GM18867 (cell line): ENCODE measurements around the gene ZAP70.
"Not testable (repeated sequence)": the region's sequence is repeated elsewhere in the genome, so short reads cannot be mapped to it uniquely, and the experiment has no call there.

Source experiments
- ATAC-seq: cut with Tn5 transposase; IDR thresholded peaks from one replicate; pipeline ENCODE4 v1.9.1; 2021; ENCODE audit warnings: mild to moderate bottlenecking, moderate library complexity; ENCODE audit not compliant: unreplicated experiment

The ZAP70 gene

DNA sequence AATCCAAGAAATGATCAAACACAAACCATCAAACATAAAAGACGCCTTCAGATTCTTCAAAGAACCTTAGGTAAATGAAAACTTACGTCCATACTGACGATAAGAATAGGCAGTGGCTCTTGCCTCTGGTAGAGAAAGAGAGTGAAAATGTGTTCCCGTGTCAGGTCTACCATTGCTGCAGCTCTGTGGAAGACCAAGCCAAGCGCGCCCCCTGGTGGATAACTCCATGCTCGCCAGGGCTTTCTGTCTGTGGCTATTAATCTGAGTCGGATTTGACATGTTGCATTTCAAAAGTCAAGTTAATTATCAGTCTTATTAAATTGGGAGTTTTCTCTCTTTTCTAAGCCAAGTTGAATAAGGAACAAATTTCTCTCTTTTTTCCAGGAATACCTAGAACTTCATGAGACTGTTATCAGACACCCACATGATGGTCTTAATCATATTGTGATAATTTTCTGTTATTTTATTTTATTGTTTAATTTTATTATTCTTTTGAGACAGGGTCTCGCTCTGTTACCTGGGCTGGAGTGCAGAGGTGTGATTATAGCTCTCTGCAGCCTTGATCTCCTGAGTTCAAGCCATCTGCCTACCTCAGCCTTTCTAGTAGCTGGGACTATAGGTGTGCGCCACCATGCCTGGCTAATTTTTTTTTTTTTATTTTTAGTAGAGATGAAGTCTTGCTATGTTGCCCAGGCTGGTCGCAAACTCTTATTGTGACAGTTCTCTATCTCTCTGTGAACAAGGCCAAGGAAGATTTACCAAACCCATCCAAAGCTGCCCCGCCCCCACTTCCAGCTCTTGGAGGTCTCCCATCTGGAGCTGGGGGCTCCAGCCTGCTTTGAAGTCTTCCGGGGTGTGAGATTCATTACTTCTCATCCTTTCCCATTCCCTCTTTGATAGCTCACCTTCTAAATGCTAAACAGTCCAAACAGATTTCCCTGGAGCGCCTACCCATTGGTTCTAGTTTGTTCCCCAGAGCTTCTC, 15.8 kb upstream of the ZAP70 start:
- ATAC-seq = peak; percentile 70

DNA sequence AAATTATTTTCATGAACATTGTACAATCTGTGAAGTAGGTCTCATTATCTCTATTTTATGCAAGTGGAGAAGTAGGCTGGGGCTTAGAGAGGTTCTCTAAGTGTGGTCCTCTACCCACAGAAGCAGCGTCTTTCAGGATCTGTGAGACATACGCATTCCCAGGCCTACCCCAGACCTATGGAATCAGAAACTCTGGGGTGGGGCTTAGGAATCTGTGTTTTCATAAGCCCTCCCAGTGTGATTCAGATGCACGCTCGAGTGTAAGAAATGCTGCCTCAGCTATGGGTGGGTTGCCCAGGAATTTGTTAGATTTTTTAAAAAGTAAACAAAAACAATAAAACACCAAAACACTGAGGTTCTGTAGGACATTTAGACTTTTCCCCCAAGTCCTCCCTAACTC, 14.8 kb upstream of the ZAP70 start:
- no peak for ATAC-seq

DNA sequence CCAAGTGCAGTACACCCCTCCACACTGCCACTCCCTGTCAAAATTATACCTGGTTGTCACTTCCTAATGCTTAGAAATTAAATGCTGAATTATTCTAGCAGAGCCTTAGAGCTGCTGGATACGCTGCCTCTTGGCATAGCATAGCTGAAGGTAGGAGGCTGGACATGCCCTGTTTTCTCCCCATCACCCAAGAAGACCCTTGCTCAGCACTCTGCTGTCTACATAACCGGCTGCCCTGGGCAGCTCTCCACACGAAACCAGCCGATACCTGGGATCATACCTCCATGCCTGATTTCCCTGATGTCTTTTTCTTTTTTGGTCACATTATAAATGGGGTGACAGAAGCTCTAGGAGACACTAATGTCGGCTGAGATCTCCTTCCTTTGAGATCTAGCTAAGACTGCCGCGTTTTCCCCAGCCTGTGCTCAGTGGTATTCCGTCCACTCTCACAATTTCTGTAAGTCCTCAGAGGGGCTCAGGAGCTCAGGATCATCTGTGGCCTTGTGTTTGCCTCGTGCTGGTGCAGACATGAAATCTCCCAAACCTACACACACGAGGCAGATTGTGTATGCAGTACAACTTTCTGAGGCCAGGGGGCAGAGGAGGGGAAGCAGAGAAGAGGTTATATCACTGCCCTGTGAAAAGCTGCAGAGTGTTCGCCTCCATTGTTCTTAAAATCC, 13.5 kb upstream of the ZAP70 start:
- peak; percentile 68 for ATAC-seq

- no peak for ATAC-seq
Observed at GRCh38 chr2:97701186-97701585, 12.2 kb upstream of the ZAP70 start.

DNA sequence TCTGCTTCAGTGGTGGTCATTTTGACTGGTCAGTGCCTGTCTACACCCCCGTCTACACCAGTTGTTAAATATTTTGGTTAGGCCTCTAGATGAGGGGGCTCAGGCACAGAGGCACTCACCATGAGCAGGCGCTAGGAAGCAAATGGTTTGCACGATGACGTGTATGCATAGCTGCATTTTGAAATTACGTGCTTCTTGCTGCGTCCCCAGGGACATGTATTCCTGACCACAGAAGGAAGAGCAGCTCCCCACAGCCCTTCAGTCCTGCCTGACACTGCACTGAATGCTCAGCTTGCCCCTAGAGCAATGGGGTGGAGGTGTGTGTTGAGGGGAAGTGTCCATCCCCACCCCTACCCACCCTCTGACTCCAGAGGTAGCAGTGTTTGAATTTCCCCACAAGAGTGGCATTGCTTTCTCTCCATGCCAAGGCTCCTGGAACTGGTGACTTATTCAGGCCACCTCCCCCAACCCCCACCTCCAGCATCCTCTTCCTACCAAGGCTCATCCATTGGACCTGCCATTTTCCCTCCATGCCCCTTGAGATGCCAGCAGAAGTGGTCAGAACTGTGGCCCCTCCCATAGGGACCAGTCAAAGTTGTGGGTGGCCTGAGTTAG, 11.4 kb upstream of the ZAP70 start:
- ATAC-seq = no peak

DNA sequence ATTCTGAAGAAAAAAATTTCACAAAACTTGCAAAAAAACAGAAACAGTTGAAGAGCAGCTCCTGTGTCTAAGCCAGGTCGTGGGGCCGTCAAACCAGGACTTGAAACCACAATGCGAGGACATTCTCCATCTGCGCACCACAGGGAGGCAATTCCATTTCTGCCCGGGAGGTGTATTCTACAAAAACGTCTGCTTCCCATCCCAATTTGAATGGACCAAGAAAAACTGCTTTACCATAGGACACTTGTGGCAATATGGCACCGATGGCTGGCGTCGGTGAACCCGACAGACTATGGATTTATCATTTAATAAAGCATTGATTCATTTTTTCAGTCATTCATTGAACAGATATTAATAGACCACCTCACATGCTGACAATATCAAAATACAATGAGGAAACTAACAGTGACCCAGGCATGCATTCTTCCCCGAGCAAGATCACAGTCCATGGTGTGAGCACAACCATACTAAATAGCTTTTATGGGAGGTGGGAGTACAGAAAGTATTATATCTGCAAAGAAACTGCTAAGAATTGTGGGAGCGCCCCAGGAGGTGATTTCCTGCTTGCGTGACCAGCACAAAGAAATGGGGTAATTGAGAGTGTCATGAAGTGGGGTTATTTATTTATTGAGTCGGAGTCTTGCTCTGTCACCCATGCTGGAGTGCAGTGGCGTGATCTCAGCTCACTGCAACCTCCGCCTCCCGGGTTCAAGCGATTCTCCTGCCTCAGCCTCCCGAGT, 10.5 kb upstream of the ZAP70 start:
- no peak for ATAC-seq

GRCh38 chr2:97703741-97704140, 9.6 kb upstream of the ZAP70 start:
- no peak for ATAC-seq

GRCh38 chr2:97704989-97705388, 8.4 kb upstream of the ZAP70 start:
- no peak for ATAC-seq

DNA sequence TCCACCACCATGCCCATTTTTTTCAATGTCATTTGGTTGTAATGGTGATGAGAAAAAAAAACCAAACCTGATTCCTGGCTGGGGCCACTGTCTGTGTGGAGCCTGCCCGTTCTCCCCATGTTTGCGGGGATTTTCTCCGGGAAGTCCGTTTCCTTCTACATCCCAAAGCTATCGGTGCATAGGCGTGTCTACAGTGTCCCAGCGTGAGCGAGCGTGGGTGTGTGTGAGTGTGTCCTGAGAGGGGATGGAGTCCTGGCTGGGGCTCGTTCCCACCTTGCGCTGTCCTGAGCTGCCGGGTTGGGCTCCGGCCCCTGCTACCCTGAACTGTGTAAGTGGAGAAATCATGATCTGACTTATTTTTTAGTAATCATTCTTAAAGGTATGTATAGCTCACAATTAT, 7.3 kb upstream of the ZAP70 start:
- ATAC-seq = no peak

- ATAC-seq = no peak
Observed at GRCh38 chr2:97706708-97707345, 6.5 kb upstream of the ZAP70 start.

- no peak for ATAC-seq
Observed at GRCh38 chr2:97707362-97708047, 5.9 kb upstream of the ZAP70 start.

DNA sequence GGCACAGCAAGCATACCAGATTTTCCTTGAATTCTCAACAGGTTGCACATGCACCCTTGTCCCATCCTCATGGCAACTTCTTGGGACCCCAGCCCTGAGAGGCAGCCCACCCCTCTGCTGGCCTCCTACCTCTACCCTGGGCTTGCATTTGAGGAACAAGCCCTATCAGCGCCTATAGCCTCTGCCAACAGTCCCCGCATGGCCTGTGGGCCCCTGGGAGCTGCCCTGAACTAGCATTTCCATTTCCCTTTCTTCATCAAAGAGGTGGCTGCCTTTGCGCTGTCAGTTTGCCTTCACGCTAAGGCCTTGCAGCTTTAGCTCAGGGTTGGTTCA, 5.4 kb upstream of the ZAP70 start:
- no peak for ATAC-seq

- no peak for ATAC-seq
Observed at GRCh38 chr2:97708608-97709007, 4.8 kb upstream of the ZAP70 start.

- no peak for ATAC-seq
Observed at GRCh38 chr2:97711394-97711711, 2.0 kb upstream of the ZAP70 start.

GRCh38 chr2:97712175-97712574, 1.2 kb upstream of the ZAP70 start:
- ATAC-seq = not testable (repeated sequence)

DNA sequence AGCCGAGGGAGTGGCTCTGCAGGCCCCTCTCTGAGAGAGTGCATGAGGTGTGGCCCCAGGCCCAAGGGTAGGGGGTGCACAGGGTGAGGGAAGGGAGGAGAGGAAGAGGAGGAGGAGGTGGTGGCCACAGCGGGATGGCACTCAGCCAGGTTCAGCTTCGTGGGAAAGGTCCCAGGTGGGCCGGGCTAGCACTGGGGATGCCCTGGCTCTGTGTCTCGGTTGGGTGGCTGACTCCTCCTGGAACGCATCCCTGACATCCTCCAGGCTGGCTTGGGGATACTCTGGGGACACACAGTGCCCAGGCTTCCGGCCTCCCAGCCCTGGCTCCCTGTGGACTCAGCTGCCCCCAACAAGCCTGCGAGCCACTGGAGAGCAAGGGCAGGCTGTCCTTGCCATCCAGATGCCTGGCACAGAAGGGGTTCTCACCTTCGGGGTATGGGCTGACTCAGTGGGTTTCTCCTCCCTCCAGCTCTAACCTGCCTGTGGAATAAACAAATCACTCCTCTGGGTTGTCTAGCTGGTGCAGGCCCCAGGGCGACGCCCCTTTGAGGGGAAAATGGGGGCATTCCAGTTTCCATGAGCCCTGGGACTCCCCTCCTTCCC, 582 bp upstream of the ZAP70 start:
- no peak for ATAC-seq

DNA sequence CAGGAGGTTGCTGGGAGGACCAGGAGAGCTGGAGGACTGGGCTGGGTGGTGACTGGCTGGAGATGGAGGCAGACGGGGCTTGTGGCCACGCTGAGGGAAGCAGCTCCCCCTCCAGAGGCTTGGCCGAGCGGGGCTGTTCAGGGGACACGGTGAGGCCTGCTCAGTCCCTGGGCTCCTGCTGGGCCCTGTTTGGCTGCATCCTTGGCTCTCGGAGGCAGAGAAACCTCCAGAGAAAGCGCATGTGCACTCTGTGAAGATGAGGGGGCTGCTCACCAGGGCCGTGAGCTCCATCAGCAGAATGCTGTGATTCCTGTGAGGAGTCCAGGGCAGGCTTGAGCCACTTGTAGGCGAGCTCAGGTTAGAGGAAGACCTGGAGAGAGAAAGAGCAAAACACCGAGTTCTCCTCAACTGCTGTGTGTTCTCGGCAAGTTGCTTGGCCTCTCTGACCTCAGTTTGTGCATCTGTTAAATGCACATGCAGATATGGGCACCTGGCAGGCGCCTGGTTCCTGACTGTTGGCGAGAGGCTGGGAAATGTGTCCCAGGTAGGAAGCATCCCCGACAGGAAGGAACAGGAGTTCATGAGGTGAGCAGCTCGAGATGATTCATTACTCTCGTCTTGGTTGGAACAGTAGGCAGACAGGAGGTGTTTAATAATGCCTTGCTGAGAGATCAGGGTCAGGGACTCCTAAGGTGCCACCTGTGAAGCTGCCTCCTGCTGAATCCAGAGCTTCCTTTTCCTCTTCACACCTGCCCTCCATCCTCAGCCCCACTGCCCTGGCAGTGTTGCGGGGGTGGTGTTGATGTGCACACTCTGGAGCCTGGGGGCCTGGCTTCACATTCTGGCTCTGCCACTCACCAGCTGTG, 941 bp downstream of the ZAP70 start:
- ATAC-seq = no peak

GRCh38 chr2:97714950-97715652, 1.7 kb downstream of the ZAP70 start:
- no peak for ATAC-seq
